PFSK-1 (cell line): Measurements from ENCODE around the gene PLK5.

Source experiments
- POLR2AphosphoS5 ChIP-seq: IDR thresholded peaks from 2 replicates; pipeline ENCODE4 v1.6.1; 2012; ENCODE audit warnings: low read depth, mild to moderate bottlenecking, control low read depth, low read length, moderate library complexity
- SIN3A ChIP-seq: IDR thresholded peaks from 2 replicates; pipeline ENCODE4 v1.6.1; 2012; ENCODE audit warnings: mild to moderate bottlenecking, low read length, moderate library complexity, borderline replicate concordance; ENCODE audit not compliant: insufficient read depth

DNA sequence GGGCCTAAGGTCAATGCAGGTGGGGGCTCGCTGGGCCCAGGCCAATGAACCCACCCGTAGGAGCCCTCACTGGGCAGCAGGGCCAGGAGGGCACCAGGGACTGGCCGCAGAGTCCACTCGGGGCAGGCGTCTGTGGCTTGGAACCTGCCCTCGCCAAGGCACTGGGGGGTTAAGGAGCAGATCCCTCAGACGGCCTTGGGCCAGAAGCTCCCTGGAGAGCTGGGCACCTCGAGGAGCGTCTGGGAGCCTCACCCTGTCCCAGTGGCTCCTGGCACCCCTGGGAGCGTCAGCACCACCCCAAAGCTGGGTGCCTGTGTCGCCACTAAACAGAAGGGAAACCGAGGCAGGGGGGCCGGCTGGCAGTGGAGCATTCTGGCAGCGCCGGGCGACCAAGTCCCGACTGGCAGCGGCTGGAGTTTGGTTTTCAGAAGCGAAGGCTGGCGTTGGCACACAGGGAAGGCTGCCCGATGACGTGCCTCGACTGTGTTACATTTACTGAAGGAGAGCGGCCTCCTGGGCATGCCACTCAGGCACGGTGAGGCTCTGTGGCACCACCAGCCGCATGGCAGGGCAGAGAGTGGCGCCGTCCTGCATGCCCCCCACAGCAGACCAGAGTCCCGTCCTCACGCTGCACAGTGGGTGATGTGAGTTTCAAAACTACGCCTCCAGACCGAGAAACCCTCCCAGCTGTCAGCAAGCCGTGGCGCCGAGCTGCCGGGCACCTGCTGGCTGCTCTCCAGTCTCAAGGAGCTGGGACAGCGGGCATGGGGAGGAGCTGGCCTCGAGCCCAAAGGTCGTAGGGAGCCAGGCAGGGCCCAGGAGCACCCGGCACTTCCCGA, 53.4 kb downstream of the PLK5 start:
- TF ChIP-seq POLR2AphosphoS5 (no peak), SIN3A (no peak)
